ENCODE results near the gene LBR.
A peak's percentile ranks its signal among the peaks of the same experiment; 100 is the strongest.
"Not testable (repeated sequence)": the region's sequence is repeated elsewhere in the genome, so short reads cannot be mapped to it uniquely, and the experiment has no call there.

LBR gene
- total RNA-seq: 84.6 to 127 (median 98.6) reads per million in 4 donors

GRCh38 chr1:225427235-225428067 lies at the start of gene LBR:
LBR (minus strand) TSS chr1:225428038; CDS start chr1:225424075, 3,963 bp downstream.
- peak in 2 of 5 donors; percentile 33 to 40 for DNase-seq

- no peak for DNase-seq
These were observed 49.6 kb upstream of the LBR start for GRCh38 chr1:225477296-225477911.

GRCh38 chr1:225476538-225476988 lies 48.7 kb upstream of the LBR start:
- DNase-seq: no peak

GRCh38 chr1:225476100-225476511 lies 48.3 kb upstream of the LBR start:
- DNase-seq: no peak

- DNase-seq: peak; percentile 28 to 68 (median 61)
These were observed 47.4 kb upstream of the LBR start for GRCh38 chr1:225474986-225475820.

- DNase-seq: no peak
These were observed 46.7 kb upstream of the LBR start for GRCh38 chr1:225474439-225474985.

GRCh38 chr1:225473676-225474438 lies 46.0 kb upstream of the LBR start:
- not testable (repeated sequence) for DNase-seq

- peak in 1 of 5 donors; percentile 34 for DNase-seq
These were observed 45.4 kb upstream of the LBR start for GRCh38 chr1:225473266-225473665.

- no peak for DNase-seq
These were observed 43.8 kb upstream of the LBR start for GRCh38 chr1:225471453-225472301.

- DNase-seq: no peak
These were observed 43.2 kb upstream of the LBR start for GRCh38 chr1:225471109-225471452.

GRCh38 chr1:225470211-225471108 lies 42.6 kb upstream of the LBR start:
- no peak for DNase-seq

- no peak for DNase-seq
These were observed 41.2 kb upstream of the LBR start for GRCh38 chr1:225469051-225469450.

- peak in 1 of 5 donors; percentile 49 for DNase-seq
These were observed 40.6 kb upstream of the LBR start for GRCh38 chr1:225468270-225469020.

GRCh38 chr1:225467193-225468020 lies 39.6 kb upstream of the LBR start:
- peak; percentile 50 to 94 (median 72) for DNase-seq

- DNase-seq: no peak
These were observed 39.0 kb upstream of the LBR start for GRCh38 chr1:225466848-225467192.

- no peak for DNase-seq
These were observed 38.1 kb upstream of the LBR start for GRCh38 chr1:225465793-225466517.

All from T-helper 1 cell (primary cell).